ENCODE results near the gene SIRT2. TPM values are rescaled to one million over a fixed set of nuclear protein-coding genes. Genes with fewer than 3 reads are reported as not detected.
"Not testable (repeated sequence)": the region's sequence is repeated elsewhere in the genome, so short reads cannot be mapped to it uniquely, and the experiment has no call there.

Gene SIRT2
- total RNA-seq, 1 experiment from 2014 or later, result 8.4 TPM

GRCh38 chr19:38856813-38857212, 42.6 kb downstream of the SIRT2 start:
- Histone ChIP-seq H3K14ac (ENCODE audit: insufficient read depth, low read length) (no peak overlapping the region), H4K5ac (ENCODE audit: insufficient read length, low read depth, low read length) (no peak overlapping the region), H3K27ac (ENCODE audit: insufficient read length, low read depth, low read length) (no peak overlapping the region), H4K20me1 (ENCODE audit: control insufficient read depth, insufficient read depth, insufficient read length) (no peaks in the 10 kb centered on the region), H3K56ac (ENCODE audit: insufficient read length, low read depth, low read length) (no peak overlapping the region), H3T11ph (ENCODE audit: low read length) (no peak overlapping the region), H3K9ac (ENCODE audit: extremely low read depth, insufficient read length, low read length) (no peak overlapping the region), H3K4ac (ENCODE audit: low read depth, low read length) (no peak overlapping the region), H2BK15ac (ENCODE audit: low read depth, low read length) (no peak overlapping the region), H2AK5ac (ENCODE audit: insufficient read length, low read length) (no peak overlapping the region), H3K4me2 (ENCODE audit: insufficient read depth, insufficient read length, low read length) (no peak overlapping the region), H3K18ac (ENCODE audit: insufficient read length, low read depth, low read length) (no peak overlapping the region), H3K9me3 (ENCODE audit: control insufficient read depth, low read depth, low read length) (no peaks in the 10 kb centered on the region), H2BK120ac (ENCODE audit: low read depth, low read length, poor library complexity, severe bottlenecking) (no peak overlapping the region), H3K23ac (ENCODE audit: insufficient read length, low read depth, low read length) (no peak overlapping the region), H3K79me1 (ENCODE audit: insufficient read depth, low read depth, low read length, poor library complexity, severe bottlenecking) (no peaks in the 10 kb centered on the region), H2BK5ac (ENCODE audit: insufficient read length, low read length) (no peak overlapping the region), H3K79me2 (ENCODE audit: insufficient read depth, low read length) (no peaks in the 10 kb centered on the region), H2BK12ac (ENCODE audit: insufficient read length, low read depth, low read length) (no peak overlapping the region), H2AFZ (ENCODE audit: low read length) (no peak overlapping the region), H4K91ac (ENCODE audit: insufficient read length, low read depth, low read length) (no peak overlapping the region), H3K23me2 (ENCODE audit: insufficient read length, low read depth, low read length, poor library complexity, severe bottlenecking) (peaks cover 6% of the 10 kb centered on the region), H2BK20ac (ENCODE audit: low read depth, low read length, poor library complexity, severe bottlenecking) (no peak overlapping the region), H3K4me1 (ENCODE audit: insufficient read depth, low read length) (no peaks in the 10 kb centered on the region), H4K8ac (replicated peaks; ENCODE audit: insufficient read length, low read depth, low read length) (no peak overlapping the region), H3K27me3 (ENCODE audit: insufficient read depth, low read length) (no peaks in the 10 kb centered on the region)
- Mint-ChIP-seq H3K27me3 (ENCODE audit: low read depth) (peaks cover 4% of the 10 kb centered on the region), H3K4me1 (peaks cover 9 to 15% of the 10 kb centered on the region in 2 experiments), H3K36me3 (ENCODE audit: insufficient read depth in 1 of 3, low read depth in 3 of 3) (peaks cover 4 to 14% (median 5%) of the 10 kb centered on the region in 3 experiments), H3K27ac (no peak overlapping the region), H3K4me3 (no peak overlapping the region), H3K9me3 (peaks cover 22% of the 10 kb centered on the region in 2 experiments)
- no peak for DNase-seq
- no CpG with 5 or more reads among the region's 3 CpGs for WGBS (ENCODE audit: extremely low coverage, insufficient read length, low lambda C conversion rate)
- TF ChIP-seq CTCF (conservative IDR thresholded peaks at IDR 0.05), result no peak

- not testable (repeated sequence) for H3K4ac ChIP-seq (ENCODE audit: low read depth, low read length); H2AK5ac ChIP-seq (ENCODE audit: insufficient read length, low read length); H3K27me3 Mint-ChIP-seq (ENCODE audit: low read depth); H3K27ac ChIP-seq (ENCODE audit: insufficient read length, low read depth, low read length); H3K27ac Mint-ChIP-seq; H3K18ac ChIP-seq (ENCODE audit: insufficient read length, low read depth, low read length); H4K20me1 ChIP-seq (ENCODE audit: control insufficient read depth, insufficient read depth, insufficient read length); H3K4me3 Mint-ChIP-seq; H3K9me3 ChIP-seq (ENCODE audit: control insufficient read depth, low read depth, low read length); H3K79me2 ChIP-seq (ENCODE audit: insufficient read depth, low read length); H2BK20ac ChIP-seq (ENCODE audit: low read depth, low read length, poor library complexity, severe bottlenecking); H2BK5ac ChIP-seq (ENCODE audit: insufficient read length, low read length); DNase-seq; H2BK12ac ChIP-seq (ENCODE audit: insufficient read length, low read depth, low read length); H4K91ac ChIP-seq (ENCODE audit: insufficient read length, low read depth, low read length); H3T11ph ChIP-seq (ENCODE audit: low read length); H2AFZ ChIP-seq (ENCODE audit: low read length); H4K5ac ChIP-seq (ENCODE audit: insufficient read length, low read depth, low read length); H2BK120ac ChIP-seq (ENCODE audit: low read depth, low read length, poor library complexity, severe bottlenecking); H3K23ac ChIP-seq (ENCODE audit: insufficient read length, low read depth, low read length); H3K79me1 ChIP-seq (ENCODE audit: insufficient read depth, low read depth, low read length, poor library complexity, severe bottlenecking); H2BK15ac ChIP-seq (ENCODE audit: low read depth, low read length); H3K4me1 ChIP-seq (ENCODE audit: insufficient read depth, low read length); H3K4me2 ChIP-seq (ENCODE audit: insufficient read depth, insufficient read length, low read length); H4K8ac ChIP-seq (replicated peaks; ENCODE audit: insufficient read length, low read depth, low read length); H3K9ac ChIP-seq (ENCODE audit: extremely low read depth, insufficient read length, low read length); H3K27me3 ChIP-seq (ENCODE audit: insufficient read depth, low read length); H3K56ac ChIP-seq (ENCODE audit: insufficient read length, low read depth, low read length); H3K14ac ChIP-seq (ENCODE audit: insufficient read depth, low read length)
- no CpG with 5 or more reads among the region's 37 CpGs for WGBS (ENCODE audit: extremely low coverage, insufficient read length, low lambda C conversion rate)
- H3K36me3 Mint-ChIP-seq (ENCODE audit: insufficient read depth in 1 of 3, low read depth in 3 of 3), result peaks cover 4 to 14% (median 5%) of the 10 kb centered on the region in 3 experiments
- peaks cover 15% of the 10 kb centered on the region for H3K23me2 ChIP-seq (ENCODE audit: insufficient read length, low read depth, low read length, poor library complexity, severe bottlenecking)
- H3K4me1 Mint-ChIP-seq, result peaks cover 15 to 22% of the 10 kb centered on the region in 2 experiments
- peaks cover 22% of the 10 kb centered on the region in 2 experiments for H3K9me3 Mint-ChIP-seq
Measured at GRCh38 chr19:38855751-38856150, 43.7 kb downstream of the SIRT2 start.

All from H9 (cell line).